Measurements from ENCODE around the gene ROBO2. TPM values are rescaled to one million over a fixed set of nuclear protein-coding genes. Genes with fewer than 3 reads are reported as not detected.

The ROBO2 gene
- total and polyA plus RNA-seq, 11 donors: 0.04 to 0.93 (median 0.06) TPM; not detected in 6

GRCh38 chr3:77324105-77324504 is 284.2 kb downstream of the ROBO2 start:
- no peaks in the 10 kb centered on the region for H3K27me3 ChIP-seq
- 90 to 96% (median 93%) methylated on average over 3 of the region's 3 CpGs for WGBS, 4 donors
- H3K36me3 ChIP-seq: no peaks in the 10 kb centered on the region
- ATAC-seq (no peak), DNase-seq (no peak)
- TF ChIP-seq, protein P1, sequence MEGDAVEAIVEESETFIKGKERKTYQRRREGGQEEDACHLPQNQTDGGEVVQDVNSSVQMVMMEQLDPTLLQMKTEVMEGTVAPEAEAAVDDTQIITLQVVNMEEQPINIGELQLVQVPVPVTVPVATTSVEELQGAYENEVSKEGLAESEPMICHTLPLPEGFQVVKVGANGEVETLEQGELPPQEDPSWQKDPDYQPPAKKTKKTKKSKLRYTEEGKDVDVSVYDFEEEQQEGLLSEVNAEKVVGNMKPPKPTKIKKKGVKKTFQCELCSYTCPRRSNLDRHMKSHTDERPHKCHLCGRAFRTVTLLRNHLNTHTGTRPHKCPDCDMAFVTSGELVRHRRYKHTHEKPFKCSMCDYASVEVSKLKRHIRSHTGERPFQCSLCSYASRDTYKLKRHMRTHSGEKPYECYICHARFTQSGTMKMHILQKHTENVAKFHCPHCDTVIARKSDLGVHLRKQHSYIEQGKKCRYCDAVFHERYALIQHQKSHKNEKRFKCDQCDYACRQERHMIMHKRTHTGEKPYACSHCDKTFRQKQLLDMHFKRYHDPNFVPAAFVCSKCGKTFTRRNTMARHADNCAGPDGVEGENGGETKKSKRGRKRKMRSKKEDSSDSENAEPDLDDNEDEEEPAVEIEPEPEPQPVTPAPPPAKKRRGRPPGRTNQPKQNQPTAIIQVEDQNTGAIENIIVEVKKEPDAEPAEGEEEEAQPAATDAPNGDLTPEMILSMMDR (IDR thresholded peaks at IDR 0.05): no peak
- no peak for TF ChIP-seq POLR2A (IDR thresholded peaks at IDR 0.05)
- H3K9me3 ChIP-seq: no peaks in the 10 kb centered on the region
- no peak overlapping the region for H3K27ac ChIP-seq
- H3K4me1 ChIP-seq: peaks cover 0 to 3% (median 0%) of the 10 kb centered on the region in 12 donors
- H3K4me3 ChIP-seq: no peak overlapping the region
- intact Hi-C loops (cut with DNase I): no loop called here

- intact Hi-C loops (cut with DNase I): no loop called here
- Histone ChIP-seq H3K4me3 (no peak overlapping the region), H3K4me1 (peaks cover 0 to 7% (median 0%) of the 10 kb centered on the region in 12 donors), H3K27ac (no peak overlapping the region), H3K9me3 (no peaks in the 10 kb centered on the region), H3K27me3 (no peaks in the 10 kb centered on the region), H3K36me3 (no peaks in the 10 kb centered on the region)
- TF ChIP-seq POLR2A (IDR thresholded peaks at IDR 0.05): no peak
- TF ChIP-seq, protein P1 (IDR thresholded peaks at IDR 0.05): no peak
- DNase-seq: no peak
- 55 to 63% (median 58%) methylated on average over 2 of the region's 2 CpGs for WGBS, 4 donors
- ATAC-seq: no peak
Observed at GRCh38 chr3:77325280-77325679, 285.4 kb downstream of the ROBO2 start.

DNA sequence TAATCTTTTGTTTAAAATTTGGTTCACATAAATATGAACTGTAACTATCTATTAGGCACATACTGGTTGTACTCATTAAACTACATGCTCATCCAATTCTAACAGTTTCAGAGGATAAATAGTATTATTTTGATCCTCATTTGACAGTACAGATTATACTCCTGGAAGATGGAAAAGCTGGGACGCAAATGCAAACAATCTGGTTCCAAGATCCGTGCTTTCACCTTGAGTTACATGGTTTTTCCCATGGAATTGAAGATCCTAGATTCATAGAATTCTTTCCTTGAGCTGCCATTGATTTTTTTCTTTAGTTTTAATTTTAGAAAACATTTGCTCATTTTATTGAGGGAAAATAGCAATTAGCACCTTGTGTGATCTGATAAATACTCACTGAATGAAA is 285.8 kb downstream of the ROBO2 start:
- DNase-seq: no peak
- Histone ChIP-seq H3K4me1 (peaks cover 0 to 7% (median 0%) of the 10 kb centered on the region in 12 donors), H3K4me3 (no peak overlapping the region), H3K9me3 (no peaks in the 10 kb centered on the region), H3K27me3 (no peaks in the 10 kb centered on the region), H3K36me3 (no peaks in the 10 kb centered on the region), H3K27ac (no peak overlapping the region)
- no peak for ATAC-seq
- 90 to 95% (median 91%) methylated on average over 2 of the region's 2 CpGs for WGBS, 4 donors
- TF ChIP-seq, protein P1 (IDR thresholded peaks at IDR 0.05): no peak
- intact Hi-C loops (cut with DNase I): no loop called here

GRCh38 chr3:77326586-77326985 is 286.7 kb downstream of the ROBO2 start:
- no peak overlapping the region for H3K4me3 ChIP-seq
- intact Hi-C loops (cut with DNase I): no loop called here
- no peaks in the 10 kb centered on the region for H3K9me3 ChIP-seq
- TF ChIP-seq, protein P1 (IDR thresholded peaks at IDR 0.05): no peak
- TF ChIP-seq POLR2A (IDR thresholded peaks at IDR 0.05): no peak
- DNase-seq: no peak
- no peak overlapping the region for H3K27ac ChIP-seq
- no peaks in the 10 kb centered on the region for H3K27me3 ChIP-seq
- 86 to 89% (median 87%) methylated on average over 5 of the region's 5 CpGs for WGBS, 4 donors
- peaks cover 0 to 7% (median 0%) of the 10 kb centered on the region in 12 donors for H3K4me1 ChIP-seq
- H3K36me3 ChIP-seq: no peaks in the 10 kb centered on the region
- no peak for ATAC-seq

Data from heart left ventricle (tissue), 16 donors.